ENCODE data around the gene WAC.

- no peak for TF ChIP-seq POLR2AphosphoS5 (IDR thresholded peaks at IDR 0.05)
- TF ChIP-seq CTCF (IDR thresholded peaks at IDR 0.05), result no peak
- TF ChIP-seq EP300 (IDR thresholded peaks at IDR 0.05), result no peak
These were observed 99.1 kb downstream of the WAC start for GRCh38 chr10:28631896-28632583.
